Upper lobe of left lung (tissue), 4 donors: ENCODE measurements around the gene NDUFA5.

ENCODE experiments used
- POLR2A ChIP-seq, 4 donors: fragments of 450-650 bp; IDR thresholded peaks; one replicate each; pipeline ENCODE4 v1.5.1; 2016 to 2017; ENCODE audit warnings: antibody characterized with exemption in 4 of 4, mild to moderate bottlenecking in 2 of 4
- POLR2AphosphoS5 ChIP-seq, 2 donors: sonication (generic); formaldehyde crosslinking; IDR thresholded peaks; one replicate each; pipeline ENCODE4 v1.5.1; 2017; ENCODE audit warnings: antibody characterized with exemption in 2 of 2
- TF ChIP-seq, protein P1 (sequence below), 6 experiments: fragments of 450-650 bp in 4 of 6; fragments of 200-600 bp in 2 of 6; sonication (generic) in 2 of 6; IDR thresholded peaks; one replicate each; pipeline ENCODE4 v1.5.1; 2016 to 2019; ENCODE audit warnings: antibody characterized with exemption in 6 of 6

GRCh38 chr7:123601530-123601929 is 43.9 kb upstream of the NDUFA5 start, which contains the start of gene ASB15:
- TF ChIP-seq, protein P1, sequence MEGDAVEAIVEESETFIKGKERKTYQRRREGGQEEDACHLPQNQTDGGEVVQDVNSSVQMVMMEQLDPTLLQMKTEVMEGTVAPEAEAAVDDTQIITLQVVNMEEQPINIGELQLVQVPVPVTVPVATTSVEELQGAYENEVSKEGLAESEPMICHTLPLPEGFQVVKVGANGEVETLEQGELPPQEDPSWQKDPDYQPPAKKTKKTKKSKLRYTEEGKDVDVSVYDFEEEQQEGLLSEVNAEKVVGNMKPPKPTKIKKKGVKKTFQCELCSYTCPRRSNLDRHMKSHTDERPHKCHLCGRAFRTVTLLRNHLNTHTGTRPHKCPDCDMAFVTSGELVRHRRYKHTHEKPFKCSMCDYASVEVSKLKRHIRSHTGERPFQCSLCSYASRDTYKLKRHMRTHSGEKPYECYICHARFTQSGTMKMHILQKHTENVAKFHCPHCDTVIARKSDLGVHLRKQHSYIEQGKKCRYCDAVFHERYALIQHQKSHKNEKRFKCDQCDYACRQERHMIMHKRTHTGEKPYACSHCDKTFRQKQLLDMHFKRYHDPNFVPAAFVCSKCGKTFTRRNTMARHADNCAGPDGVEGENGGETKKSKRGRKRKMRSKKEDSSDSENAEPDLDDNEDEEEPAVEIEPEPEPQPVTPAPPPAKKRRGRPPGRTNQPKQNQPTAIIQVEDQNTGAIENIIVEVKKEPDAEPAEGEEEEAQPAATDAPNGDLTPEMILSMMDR (IDR thresholded peaks at IDR 0.05), result no peak
- TF ChIP-seq POLR2AphosphoS5 (IDR thresholded peaks at IDR 0.05), result no peak
- TF ChIP-seq POLR2A (IDR thresholded peaks at IDR 0.05), result no peak
